Epithelial cell of proximal tubule (primary cell): Measurements from ENCODE around the gene TMEM129. TPM values are rescaled to one million over a fixed set of nuclear protein-coding genes. Genes with fewer than 3 reads are reported as not detected.

ENCODE experiments used
- DNase-seq: peaks from one replicate; pipeline ENCODE4 v3.0.0-alpha.2; 2011; ENCODE audit warnings: low read depth
- H3K4me3 ChIP-seq: 2 replicates; pipeline ENCODE4 v1.5.1; 2011; ENCODE audit warnings: low read depth, mild to moderate bottlenecking, low read length
- CTCF ChIP-seq: conservative IDR thresholded peaks from 2 replicates; pipeline ENCODE4 v1.5.1; 2012; ENCODE audit warnings: low read depth, mild to moderate bottlenecking, low read length
- total RNA-seq: library from RNA; depleted of rRNA; stranded (reverse); fragments of >200 nt; gene quantifications from 2 replicates; pipeline ENCODE4 v1.2.3, GENCODE V29; 2015

Gene TMEM129
- total RNA-seq, 1 donor from 2014 or later = 50.9 TPM

- DNase-seq = no peak
- no peak for TF ChIP-seq CTCF
- no peak overlapping the region for H3K4me3 ChIP-seq
Observed at GRCh38 chr4:1695913-1696312, 25.2 kb downstream of the TMEM129 start.

GRCh38 chr4:1693131-1693896, 27.8 kb downstream of the TMEM129 start:
- H3K4me3 ChIP-seq = no peak overlapping the region
- TF ChIP-seq CTCF = peak; percentile 98
- peak; percentile 26 for DNase-seq

- H3K4me3 ChIP-seq = no peak overlapping the region
- DNase-seq = no peak
- TF ChIP-seq CTCF = no peak
Observed at GRCh38 chr4:1691737-1692373, 29.3 kb downstream of the TMEM129 start.

DNA sequence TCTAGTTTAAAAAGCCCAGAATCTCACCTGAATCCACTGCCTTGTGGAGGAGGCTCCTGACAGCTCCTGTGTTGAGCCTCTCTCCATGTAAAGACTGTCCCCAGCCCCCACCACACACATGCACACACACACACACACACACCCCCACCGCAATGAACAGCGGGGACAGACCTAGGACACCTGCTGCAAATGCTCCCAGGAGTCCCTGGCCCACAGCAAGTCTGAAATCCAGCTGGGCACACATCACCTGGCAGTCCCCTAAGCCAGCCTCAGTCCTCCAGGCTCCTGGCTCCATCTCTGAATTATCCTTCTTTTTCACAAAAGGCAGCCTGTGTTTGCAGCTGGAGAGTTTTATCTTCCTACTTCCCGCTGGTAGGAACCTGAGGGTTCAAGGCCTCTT, 30.4 kb downstream of the TMEM129 start:
- no peak for DNase-seq
- no peak for TF ChIP-seq CTCF
- no peak overlapping the region for H3K4me3 ChIP-seq

- no peak overlapping the region for H3K4me3 ChIP-seq
- DNase-seq = no peak
- TF ChIP-seq CTCF = no peak
Observed at GRCh38 chr4:1686440-1687036, 34.6 kb downstream of the TMEM129 start.

DNA sequence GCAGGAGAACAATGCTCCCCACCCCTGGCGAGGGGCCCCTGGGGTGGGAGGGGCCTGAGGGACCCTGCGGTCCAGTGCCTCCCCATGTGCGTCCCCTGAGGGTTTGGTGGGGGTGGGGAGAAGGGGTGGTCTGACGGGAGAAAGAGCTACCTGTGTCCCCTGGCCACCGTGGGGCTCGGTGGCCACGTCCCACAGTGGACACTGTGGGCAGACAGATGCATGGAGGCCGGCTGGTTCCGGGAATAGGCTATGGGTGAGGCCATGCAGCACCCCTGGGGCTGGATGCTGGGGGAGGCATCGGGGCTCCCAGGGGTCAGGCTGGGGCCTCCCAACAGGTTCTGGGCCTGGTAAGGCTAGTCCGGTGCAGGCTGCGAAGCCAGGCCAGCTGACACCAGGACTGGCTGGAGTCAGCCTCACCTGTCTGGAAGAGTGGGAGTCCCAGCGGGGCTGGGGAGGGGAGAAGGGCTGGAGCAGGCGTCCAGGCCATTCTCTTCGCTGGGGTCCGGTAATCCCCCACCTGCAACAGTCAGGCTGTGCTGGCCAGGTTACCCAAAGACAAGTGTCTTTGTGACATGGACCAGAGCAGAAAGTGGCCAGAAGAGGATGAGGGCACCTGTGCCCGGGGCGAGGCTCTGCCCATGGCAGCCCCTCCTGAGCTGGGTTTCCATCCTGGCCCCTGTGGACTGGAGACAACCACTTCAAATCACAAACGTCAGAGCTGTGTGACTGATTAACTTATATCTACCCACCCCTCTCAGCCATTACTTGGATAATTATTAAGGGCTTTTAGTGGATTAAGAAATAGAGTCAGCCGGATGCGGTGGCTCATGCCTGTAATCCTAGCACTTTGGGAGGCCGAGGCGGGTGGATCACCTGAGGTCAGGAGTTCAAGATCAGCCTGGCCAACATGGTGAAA, 35.6 kb downstream of the TMEM129 start:
- TF ChIP-seq CTCF = no peak
- peak overlapping the region; percentile 26 for H3K4me3 ChIP-seq
- peak; percentile 74 for DNase-seq
